K562 (cell line): ENCODE results near the gene TCAF1. TPM values are rescaled to one million over a fixed set of nuclear protein-coding genes. Genes with fewer than 3 reads are reported as not detected.

Experiments used
- ADNP ChIP-seq: fragments of 200-800 bp; sonication (Bioruptor generic); IDR thresholded peaks from 2 replicates; pipeline ENCODE4 v1.6.1; 2016; ENCODE audit warnings: missing genetic modification characterization, missing compliant biosample characterization
- ATF1 ChIP-seq, 2 experiments: fragments of 450-650 bp in 1 of 2; IDR thresholded peaks; 2 replicates each; pipeline ENCODE4 v1.6.1; 2016; ENCODE audit warnings: missing compliant biosample characterization in 1 of 2, missing genetic modification characterization in 1 of 2
- COPS2 ChIP-seq: fragments of 450-650 bp; conservative IDR thresholded peaks from 2 replicates; pipeline ENCODE4 v1.6.1; 2016; ENCODE audit warnings: mild to moderate bottlenecking, moderate library complexity
- ELF4 ChIP-seq: fragments of 450-650 bp; formaldehyde crosslinking; IDR thresholded peaks from 2 replicates; pipeline ENCODE4 v1.4.0; 2022; ENCODE audit warnings: missing genetic modification characterization
- EZH2 ChIP-seq: IDR thresholded peaks from 2 replicates; pipeline ENCODE4 v1.6.1; 2012; ENCODE audit warnings: low read depth, mild to moderate bottlenecking, inconsistent platforms, low read length, borderline replicate concordance
- FOXM1 ChIP-seq, 2 experiments: fragments of 450-650 bp in 1 of 2; sonication (generic) in 1 of 2; formaldehyde crosslinking in 1 of 2; IDR thresholded peaks; 2 replicates each; pipeline versions ENCODE4 v1.6.1 to v1.9.0; 2017 to 2022; ENCODE audit warnings: low read depth in 2 of 2, mild to moderate bottlenecking in 2 of 2, missing genetic modification reagents in 1 of 2, moderate library complexity in 1 of 2
- HMG20B ChIP-seq: fragments of 250-450 bp; sonication (Bioruptor Pico); IDR thresholded peaks from 2 replicates; pipeline ENCODE4 v1.5.0; 2021; ENCODE audit warnings: mild to moderate bottlenecking
- HNRNPK ChIP-seq: fragments of 200-400 bp; formaldehyde crosslinking; IDR thresholded peaks from one replicate; pipeline ENCODE4 v1.6.1; 2018; ENCODE audit warnings: mild to moderate bottlenecking, low read depth, low read length; ENCODE audit not compliant: poor library complexity, severe bottlenecking
- HOMEZ ChIP-seq: fragments of 250-450 bp; sonication (Bioruptor Pico); IDR thresholded peaks from 2 replicates; pipeline ENCODE4 v1.4.0; 2020; ENCODE audit warnings: mild to moderate bottlenecking, moderate library complexity
- IRF2 ChIP-seq: sonication (generic); formaldehyde crosslinking; IDR thresholded peaks from 2 replicates; pipeline ENCODE4 v1.8.1; 2022; ENCODE audit warnings: mild to moderate bottlenecking, missing genetic modification reagents
- JUND ChIP-seq, 2 experiments: IDR thresholded peaks; 2 replicates in 1 of 2; 3 replicates in 1 of 2; pipeline ENCODE4 v1.6.1; 2011; ENCODE audit warnings: borderline replicate concordance in 2 of 2, low read depth in 2 of 2, low read length in 2 of 2, improper control_type of control experiment in 1 of 2, missing biosample characterization in 1 of 2, missing genetic modification characterization in 1 of 2, missing genetic modification reagents in 1 of 2
- MECOM ChIP-seq: fragments of 250-450 bp; sonication (Bioruptor Pico); IDR thresholded peaks from 2 replicates; pipeline ENCODE4 v1.8.0; 2022; ENCODE audit warnings: inconsistent platforms
- NELFE ChIP-seq: IDR thresholded peaks from 2 replicates; pipeline ENCODE4 v1.6.1; 2011; ENCODE audit warnings: mild to moderate bottlenecking; ENCODE audit not compliant: insufficient read depth, insufficient read length
- NFIX ChIP-seq: fragments of 250-450 bp; sonication (Bioruptor Pico); IDR thresholded peaks from 2 replicates; pipeline ENCODE4 v1.4.0; 2020; ENCODE audit warnings: low read depth, mild to moderate bottlenecking, moderate library complexity
- NFRKB ChIP-seq: fragments of 450-650 bp; IDR thresholded peaks from 2 replicates; pipeline ENCODE4 v1.6.1; 2016; ENCODE audit warnings: low read depth
- NR2C1 ChIP-seq, 2 experiments: fragments of 450-650 bp; IDR thresholded peaks; 2 replicates each; pipeline ENCODE4 v1.6.1; 2017; ENCODE audit warnings: mild to moderate bottlenecking in 2 of 2, antibody characterized with exemption in 1 of 2, inconsistent platforms in 1 of 2, missing compliant biosample characterization in 1 of 2, missing genetic modification characterization in 1 of 2
- SMC3 ChIP-seq: conservative IDR thresholded peaks from 2 replicates; pipeline ENCODE4 v1.6.1; 2011; ENCODE audit warnings: low read depth, low read length, improper control_type of control experiment; ENCODE audit not compliant: insufficient read depth
- SP2 ChIP-seq: IDR thresholded peaks from 2 replicates; pipeline ENCODE4 v1.6.1; 2011; ENCODE audit warnings: mild to moderate bottlenecking, low read depth, low read length, moderate library complexity; ENCODE audit not compliant: poor library complexity, severe bottlenecking; ENCODE audit errors: extremely low read depth
- TARDBP ChIP-seq: fragments of 450-650 bp; IDR thresholded peaks from 2 replicates; pipeline ENCODE4 v1.6.1; 2016
- TBL1XR1 ChIP-seq, 2 experiments: IDR thresholded peaks; 2 replicates each; pipeline ENCODE4 v1.6.1; 2012; ENCODE audit warnings: improper control_type of control experiment in 2 of 2, low read length in 2 of 2, mild to moderate bottlenecking in 1 of 2
- TBP ChIP-seq: optimal IDR thresholded peaks from 2 replicates; pipeline ENCODE3; 2011; ENCODE audit warnings: low read depth, low read length, improper control_type of control experiment
- TEAD4 ChIP-seq, 2 experiments: sonication (generic) in 1 of 2; formaldehyde crosslinking in 1 of 2; IDR thresholded peaks; 2 replicates each; pipeline versions ENCODE4 v1.6.1 to v1.8.0; 2012 to 2022; ENCODE audit warnings: borderline replicate concordance in 1 of 2, inconsistent platforms in 1 of 2, low read length in 1 of 2, mild to moderate bottlenecking in 1 of 2, missing genetic modification reagents in 1 of 2
- TFAM ChIP-seq: fragments of 250-450 bp; sonication (Bioruptor Pico); conservative IDR thresholded peaks from 2 replicates; pipeline ENCODE4 v1.5.0; 2021; ENCODE audit warnings: mild to moderate bottlenecking, moderate library complexity
- TRIM24 ChIP-seq, 2 experiments: fragments of 450-650 bp; IDR thresholded peaks; 2 replicates each; pipeline ENCODE4 v1.6.1; 2016
- TRIM28 ChIP-seq: fragments of 450-650 bp; IDR thresholded peaks from 2 replicates; pipeline ENCODE4 v1.6.1; 2017
- ZNF133 ChIP-seq: fragments of 250-450 bp; sonication (Bioruptor Pico); IDR thresholded peaks from 2 replicates; pipeline ENCODE4 v1.4.0; 2020; ENCODE audit warnings: mild to moderate bottlenecking
- ZNF212 ChIP-seq: fragments of 450-650 bp; formaldehyde crosslinking; IDR thresholded peaks from 2 replicates; pipeline ENCODE4 v1.4.0; 2020; ENCODE audit warnings: mild to moderate bottlenecking
- ZNF76 ChIP-seq: fragments of 250-450 bp; sonication (Bioruptor Pico); IDR thresholded peaks from 2 replicates; pipeline ENCODE4 v1.4.0; 2020; ENCODE audit warnings: mild to moderate bottlenecking, moderate library complexity, borderline replicate concordance
- polyA plus RNA-seq, 8 experiments: library from polyadenylated mRNA; depleted of rRNA in 4 of 8; stranded (reverse) in 5 of 8; unstranded in 3 of 8; fragments of >200 nt; fragmentation: Nextera tagmentation in 2 of 8; fragmentation: Illumina TruSeq in 1 of 8; extraction: Ambion mirVana in 2 of 8; extraction: Trizol in 1 of 8; gene quantifications; 2 replicates each; pipeline versions ENCODE4 v1.2.1 to v1.2.3, GENCODE V29; 2011 to 2014; ENCODE audit warnings: inconsistent platforms in 1 of 8, missing spikeins in 1 of 8
- total RNA-seq, 7 experiments: library from RNA; depleted of rRNA in 6 of 7; stranded (reverse); fragments of >200 nt in 6 of 7; fragmentation: Illumina TruSeq in 2 of 7; extraction: Trizol in 2 of 7; gene quantifications; 2 replicates each; pipeline versions ENCODE4 v1.2.1 to v1.2.3, GENCODE V29; 2011 to 2021; ENCODE audit warnings: low replicate concordance in 1 of 7

The TCAF1 gene
- total and polyA plus RNA-seq, 9 of the 15 experiments (the other 6 are each of a cell fraction or from before 2014, with no cell fraction given) = 6.2 to 52.2 (median 24.4) TPM

GRCh38 chr7:143892527-143893300, 9.3 kb downstream of the TCAF1 start (continued):
- no peak for TF ChIP-seq TFAM (CRISPR knock-in tag)
- TF ChIP-seq IRF2 = no peak
- no peak for TF ChIP-seq NR2C1 (IDR thresholded peaks at IDR 0.05)
- TF ChIP-seq NR2C1 (tag; IDR thresholded peaks at IDR 0.05) = no peak
- TF ChIP-seq NELFE = no peak
- TF ChIP-seq TRIM24 (IDR thresholded peaks at IDR 0.05) = peak; percentile 86 to 92
- no peak for TF ChIP-seq TRIM28
- TF ChIP-seq TBP = no peak
- no peak for TF ChIP-seq TARDBP
- no peak for TF ChIP-seq ZNF76 (CRISPR knock-in tag)
- no peak for TF ChIP-seq NFIX (CRISPR knock-in tag)
- no peak for TF ChIP-seq ELF4 (CRISPR knock-in tag)
- TF ChIP-seq HMG20B (CRISPR knock-in tag) = no peak
- TF ChIP-seq ZNF133 = no peak
- no peak for TF ChIP-seq NFRKB
- TF ChIP-seq ATF1 (CRISPR knock-in tag; IDR thresholded peaks at IDR 0.05) = no peak
- peak; percentile 75 for TF ChIP-seq ATF1 (tag; IDR thresholded peaks at IDR 0.05)
- no peak for TF ChIP-seq SP2
- TF ChIP-seq TEAD4 (IDR thresholded peaks at IDR 0.05; ENCODE audit: low read length) = peak; percentile 41; the same call in 1 of the 2 replicates
- TF ChIP-seq TEAD4 (CRISPR knock-in tag; IDR thresholded peaks at IDR 0.05; ENCODE audit: borderline replicate concordance) = no peak
- TF ChIP-seq TBL1XR1 (IDR thresholded peaks at IDR 0.05; ENCODE audit: low read length in 2 of 2) = peak in 1 of 2 experiments; percentile 26; a peak in 1 of 4 replicates
- TF ChIP-seq EZH2 = no peak
- TF ChIP-seq HNRNPK = no peak
- TF ChIP-seq FOXM1 (IDR thresholded peaks at IDR 0.05; ENCODE audit: low read depth) = peak; percentile 60; the same call in 1 of the 2 replicates
- TF ChIP-seq FOXM1 (CRISPR knock-in tag; IDR thresholded peaks at IDR 0.05; ENCODE audit: low read depth) = no peak
- 0 out of 2 replicates have a peak, but pooled peaks have one; percentile 46 for TF ChIP-seq MECOM
- no peak for TF ChIP-seq HOMEZ (CRISPR knock-in tag)
- TF ChIP-seq COPS2 = no peak
- TF ChIP-seq JUND (IDR thresholded peaks at IDR 0.05; ENCODE audit: borderline replicate concordance, low read depth, low read length) = peak; percentile 82; the same call in 1 of the 2 replicates
- peak; percentile 83 for TF ChIP-seq JUND (tag; IDR thresholded peaks at IDR 0.05; ENCODE audit: borderline replicate concordance, low read depth, low read length)
- 0 out of 2 replicates have a peak, but pooled peaks have one; percentile 20 for TF ChIP-seq ADNP (tag)
- no peak for TF ChIP-seq ZNF212 (CRISPR knock-in tag)
- 0 out of 2 replicates have a peak, but pooled peaks have one; percentile 28 for TF ChIP-seq SMC3
